ENCODE data around the gene RNF175.

Gene RNF175

GRCh38 chr4:153661908-153662307 is 97.9 kb downstream of the RNF175 start:
- peaks cover 0 to 3% (median 0%) of the 10 kb centered on the region in 3 donors for H3K9me3 ChIP-seq
- intact Hi-C loops (cut with DNase I; ENCODE audit: low total_unique reads): no loop called here
- H3K27me3 ChIP-seq: no peaks in the 10 kb centered on the region
- H3K36me3 ChIP-seq: no peaks in the 10 kb centered on the region
- no peak for DNase-seq
- H3K27ac ChIP-seq: peak overlapping the region in 1 of 2 donors; percentile 10
- TF ChIP-seq CTCF (IDR thresholded peaks at IDR 0.05): no peak
- peaks cover 0 to 23% (median 8%) of the 10 kb centered on the region in 4 donors for H3K4me1 ChIP-seq
- H3K4me3 ChIP-seq: no peak overlapping the region

- H3K9me3 ChIP-seq: peaks cover 0 to 3% (median 0%) of the 10 kb centered on the region in 3 donors
- intact Hi-C loops (cut with DNase I; ENCODE audit: low total_unique reads): no loop called here
- H3K27ac ChIP-seq: no peak overlapping the region
- no peak for DNase-seq
- no peaks in the 10 kb centered on the region for H3K27me3 ChIP-seq
- no peaks in the 10 kb centered on the region for H3K36me3 ChIP-seq
- H3K4me1 ChIP-seq: peaks cover 0 to 29% (median 14%) of the 10 kb centered on the region in 4 donors
- H3K4me3 ChIP-seq: no peak overlapping the region
- no peak for TF ChIP-seq CTCF (IDR thresholded peaks at IDR 0.05)
Observed at GRCh38 chr4:153661215-153661822, 98.5 kb downstream of the RNF175 start.
